IMR-90 (cell line): ENCODE measurements around the gene BTN1A1. TPM values are rescaled to one million over a fixed set of nuclear protein-coding genes. Genes with fewer than 3 reads are reported as not detected.

ENCODE experiments used
- ATAC-seq: fragments of 200-7000 bp; cut with Tn5 transposase; 2 replicates; pipeline ENCODE4 v1.9.1; 2020; ENCODE audit warnings: low read depth, mild to moderate bottlenecking, moderate library complexity
- BruUV-seq: library from RNA; stranded (reverse); fragments of 400-500 nt; replicated peaks from 2 replicates; lab custom pipeline; 2021; lab: Mats Ljungman, UMichigan
- CTCF ChIA-PET: fragments of 300-600 bp; formaldehyde crosslinking; extraction: SDS; loops from one replicate; lab custom pipeline; 2021; ENCODE audit warnings: antibody characterized with exemption; lab: Yijun Ruan, JAX
- POLR2A ChIA-PET: fragments of 300-600 bp; sonication (Branson Sonifier 250); formaldehyde crosslinking; loops from one replicate; lab custom pipeline; 2022; ENCODE audit warnings: antibody characterized with exemption; ENCODE audit not compliant: unreplicated experiment; lab: Charles Lee
- DNase-seq: peaks from one replicate; pipeline ENCODE4 v3.0.0; 2013
- H2AFZ ChIP-seq: replicated peaks from 2 replicates; pipeline ENCODE3; 2013; ENCODE audit warnings: low read length, mild to moderate bottlenecking; ENCODE audit not compliant: poor library complexity
- H2AK5ac ChIP-seq: 2 replicates; pipeline ENCODE4 v1.6.1; 2013; ENCODE audit warnings: low read depth, low read length, inconsistent platforms
- H2AK9ac ChIP-seq: replicated peaks from 2 replicates; pipeline ENCODE3; 2013; ENCODE audit warnings: mild to moderate bottlenecking, low read depth, low read length, moderate library complexity; ENCODE audit not compliant: poor library complexity
- H2BK120ac ChIP-seq: 2 replicates; pipeline ENCODE4 v1.6.1; 2013; ENCODE audit warnings: low read depth, low read length, inconsistent platforms
- H2BK15ac ChIP-seq: 3 replicates; pipeline ENCODE4 v1.6.1; 2013; ENCODE audit warnings: low read depth, low read length, inconsistent platforms
- H2BK20ac ChIP-seq: 2 replicates; pipeline ENCODE4 v1.6.1; 2013; ENCODE audit warnings: low read depth, mild to moderate bottlenecking, inconsistent platforms, low read length, moderate library complexity
- H2BK5ac ChIP-seq: 2 replicates; pipeline ENCODE4 v1.6.1; 2013; ENCODE audit warnings: mild to moderate bottlenecking, low read depth, low read length, inconsistent platforms; ENCODE audit not compliant: poor library complexity, severe bottlenecking
- H3K14ac ChIP-seq: replicated peaks from 2 replicates; pipeline ENCODE4 v1.6.1; 2013; ENCODE audit warnings: low read depth, low read length, inconsistent platforms
- H3K18ac ChIP-seq: 2 replicates; pipeline ENCODE4 v1.6.1; 2013; ENCODE audit warnings: low read depth, low read length, control low read depth
- H3K23ac ChIP-seq: 2 replicates; pipeline ENCODE4 v1.6.1; 2013; ENCODE audit warnings: low read depth, low read length, inconsistent platforms
- H3K27ac ChIP-seq: 2 replicates; pipeline ENCODE4 v1.5.1; 2013; ENCODE audit warnings: mild to moderate bottlenecking, control low read depth, low read length; ENCODE audit not compliant: insufficient read depth
- H3K27me3 ChIP-seq: 2 replicates; pipeline ENCODE4 v1.6.1; 2013; ENCODE audit warnings: low read length; ENCODE audit not compliant: control insufficient read depth, insufficient read depth
- H3K36me3 ChIP-seq: 2 replicates; pipeline ENCODE4 v1.6.1; 2013; ENCODE audit warnings: low read length, mixed read lengths; ENCODE audit not compliant: control insufficient read depth, insufficient read depth
- H3K4ac ChIP-seq: 2 replicates; pipeline ENCODE4 v1.6.1; 2013; ENCODE audit warnings: low read depth, low read length, inconsistent platforms
- H3K4me1 ChIP-seq: 2 replicates; pipeline ENCODE4 v1.6.1; 2013; ENCODE audit warnings: low read length, mixed read lengths; ENCODE audit not compliant: control insufficient read depth, insufficient read depth
- H3K4me2 ChIP-seq: 2 replicates; pipeline ENCODE4 v1.6.1; 2013; ENCODE audit warnings: low read depth, mild to moderate bottlenecking, control low read depth, low read length, moderate library complexity
- H3K4me3 ChIP-seq: 2 replicates; pipeline ENCODE4 v1.5.1; 2013; ENCODE audit warnings: low read depth, mild to moderate bottlenecking, control low read depth, low read length, moderate library complexity; ENCODE audit not compliant: insufficient read depth
- H3K56ac ChIP-seq: 2 replicates; pipeline ENCODE4 v1.6.1; 2013; ENCODE audit warnings: low read length, inconsistent platforms; ENCODE audit not compliant: insufficient read depth; ENCODE audit errors: extremely low read depth
- H3K79me1 ChIP-seq, 2 experiments: 2 replicates each; pipeline ENCODE4 v1.6.1; 2013; ENCODE audit warnings: low read length in 2 of 2, inconsistent platforms in 1 of 2, low read depth in 1 of 2
- H3K9ac ChIP-seq: 2 replicates; pipeline ENCODE4 v1.6.1; 2013; ENCODE audit warnings: low read depth, low read length, control low read depth
- H3K9me1 ChIP-seq: 2 replicates; pipeline ENCODE4 v1.6.1; 2013; ENCODE audit warnings: low read length, inconsistent platforms; ENCODE audit not compliant: insufficient read depth
- H3K9me3 ChIP-seq: 2 replicates; pipeline ENCODE4 v1.6.1; 2013; ENCODE audit warnings: low read length; ENCODE audit not compliant: control insufficient read depth, insufficient read depth
- H4K20me1 ChIP-seq: 2 replicates; pipeline ENCODE4 v1.6.1; 2013; ENCODE audit warnings: low read length, inconsistent platforms; ENCODE audit not compliant: insufficient read depth
- H4K5ac ChIP-seq: 2 replicates; pipeline ENCODE4 v1.6.1; 2013; ENCODE audit warnings: mild to moderate bottlenecking, low read depth, low read length, control low read depth
- H4K8ac ChIP-seq, 2 experiments: 2 replicates each; pipeline ENCODE4 v1.6.1; 2013; ENCODE audit warnings: low read depth in 2 of 2, low read length in 2 of 2, control low read depth in 1 of 2, inconsistent platforms in 1 of 2
- H4K91ac ChIP-seq: 2 replicates; pipeline ENCODE4 v1.6.1; 2013; ENCODE audit warnings: low read depth, low read length, inconsistent platforms; ENCODE audit not compliant: insufficient read depth
- BHLHE40 ChIP-seq: fragments of 150-350 bp; IDR thresholded peaks from 2 replicates; pipeline ENCODE4 v1.6.1; 2016; ENCODE audit warnings: mild to moderate bottlenecking, low read depth, low read length
- CEBPB ChIP-seq: IDR thresholded peaks from 2 replicates; pipeline ENCODE4 v1.6.1; 2012; ENCODE audit warnings: low read depth, low read length, improper control_type of control experiment
- CHD1 ChIP-seq: IDR thresholded peaks from 2 replicates; pipeline ENCODE4 v1.6.1; 2012; ENCODE audit warnings: low read depth, low read length, improper control_type of control experiment
- CTCF ChIP-seq: conservative IDR thresholded peaks from 2 replicates; pipeline ENCODE4 v1.5.1; 2012; ENCODE audit warnings: mild to moderate bottlenecking, low read depth, low read length, improper control_type of control experiment
- ELK1 ChIP-seq: fragments of 150-350 bp; IDR thresholded peaks from 2 replicates; pipeline ENCODE4 v1.6.1; 2016; ENCODE audit warnings: low read depth, mild to moderate bottlenecking, low read length, moderate library complexity, borderline replicate concordance
- FOS ChIP-seq: fragments of 150-350 bp; IDR thresholded peaks from 2 replicates; pipeline ENCODE4 v1.6.1; 2016; ENCODE audit warnings: low read depth, low read length
- MAFK ChIP-seq: IDR thresholded peaks from 2 replicates; pipeline ENCODE4 v1.6.1; 2012; ENCODE audit warnings: low read depth, low read length, improper control_type of control experiment
- MAZ ChIP-seq: IDR thresholded peaks from 2 replicates; pipeline ENCODE4 v1.6.1; 2012; ENCODE audit warnings: low read depth, mild to moderate bottlenecking, low read length, improper control_type of control experiment, moderate library complexity, borderline replicate concordance
- MXI1 ChIP-seq: IDR thresholded peaks from 2 replicates; pipeline ENCODE4 v1.6.1; 2012; ENCODE audit warnings: low read depth, mild to moderate bottlenecking, low read length, moderate library complexity, borderline replicate concordance
- NFE2L2 ChIP-seq: fragments of 150-350 bp; IDR thresholded peaks from 2 replicates; pipeline ENCODE4 v1.6.1; 2016; ENCODE audit warnings: low read depth, mild to moderate bottlenecking, low read length
- POLR2A ChIP-seq: IDR thresholded peaks from 2 replicates; pipeline ENCODE4 v1.6.1; 2012; ENCODE audit warnings: mild to moderate bottlenecking, low read depth, low read length
- RAD21 ChIP-seq: IDR thresholded peaks from 2 replicates; pipeline ENCODE4 v1.6.1; 2012; ENCODE audit warnings: low read length, improper control_type of control experiment
- RFX5 ChIP-seq: IDR thresholded peaks from 2 replicates; pipeline ENCODE4 v1.8.0; 2012; ENCODE audit warnings: low read depth, mild to moderate bottlenecking, low read length, moderate library complexity
- SMC3 ChIP-seq: fragments of 150-350 bp; IDR thresholded peaks from 2 replicates; pipeline ENCODE4 v1.6.1; 2016; ENCODE audit warnings: low read depth, mild to moderate bottlenecking, antibody characterized with exemption, low read length, moderate library complexity
- WGBS, 2 experiments: methylation state at CpG; one replicate each; pipeline versions ENCODE4 v1.1.5 to v1.1.7; 2013; ENCODE audit warnings: missing lambda C conversion rate in 2 of 2; ENCODE audit not compliant: insufficient read length in 1 of 2; ENCODE audit errors: extremely low coverage in 2 of 2; 5-methylcytosine and 5-hydroxymethylcytosine counted together
- dilution Hi-C: fragments of 300-500 bp; cut with HindIII; formaldehyde crosslinking; loops from one replicate; pipeline ENCODE4 v1.14.3; 2018; ENCODE audit warnings: low sequenced_read_pairs; ENCODE audit not compliant: unreplicated experiment
- in situ Hi-C: fragments of 300-500 bp; cut with MboI; formaldehyde crosslinking; loops from 3 replicates; pipeline ENCODE4 v1.14.3; 2019; ENCODE audit warnings: low sequenced_read_pairs, inconsistent platforms, mixed read lengths
- intact Hi-C: fragments of 100-400 bp; cut with micrococcal nuclease; formaldehyde crosslinking; loops from 2 replicates; pipeline ENCODE4 v1.10.0; 2022
- polyA plus RNA-seq, 3 experiments: library from polyadenylated mRNA; depleted of rRNA; stranded (reverse); fragments of >200 nt; gene quantifications; 2 replicates each; pipeline ENCODE4 v1.2.3, GENCODE V29; 2012; ENCODE audit warnings: low replicate concordance in 1 of 3
- total RNA-seq: library from RNA; depleted of rRNA; stranded (reverse); fragments of >200 nt; gene quantifications from 2 replicates; pipeline ENCODE4 v1.2.3, GENCODE V29; 2012

Gene BTN1A1
- total and polyA plus RNA-seq, 2 of the 4 experiments (the other 2 are of a cell fraction), result not detected

- no peak overlapping the region for H3K4ac ChIP-seq
- H4K91ac ChIP-seq, result no peak overlapping the region
- H2BK5ac ChIP-seq, result no peak overlapping the region
- no CpG with 5 or more reads among the region's 10 CpGs for WGBS, 2 experiments
- dilution Hi-C loops (no loop called here), intact Hi-C loops (loop anchor here (10.0 kb wide), 1 partner anchor 227 kb away; no protein-coding TSS in a partner anchor), in situ Hi-C loops (no loop called here)
- H3K4me1 ChIP-seq, result no peaks in the 10 kb centered on the region
- ChIA-PET POLR2A (interaction anchor here (0.6 to 0.7 kb wide), 3 partner anchors 20 to 267 kb away, joined by 3 read pairs; a partner anchor contains a TSS), CTCF (interaction anchor here (1.1 kb wide), 1 partner anchor 211 kb away, joined by 3 read pairs; no protein-coding TSS in a partner anchor)
- H2AK5ac ChIP-seq, result no peak overlapping the region
- no peak overlapping the region for H3K9ac ChIP-seq
- H3K56ac ChIP-seq, result no peak overlapping the region
- no peak overlapping the region for H2AFZ ChIP-seq
- H3K27ac ChIP-seq, result no peak overlapping the region
- no peak overlapping the region for H3K14ac ChIP-seq
- no peak overlapping the region for H2BK20ac ChIP-seq
- TF ChIP-seq ELK1 (no peak), MAFK (no peak), SMC3 (no peak), BHLHE40 (no peak), MXI1 (no peak), FOS (no peak), POLR2A (no peak), RFX5 (no peak), CHD1 (no peak), CTCF (no peak), NFE2L2 (no peak), CEBPB (no peak), RAD21 (no peak), MAZ (no peak)
- H3K9me3 ChIP-seq, result no peaks in the 10 kb centered on the region
- peaks cover 9% of the 10 kb centered on the region for H4K20me1 ChIP-seq
- peaks cover 2% of the 10 kb centered on the region; the same call in 1 of the 2 replicates for H3K36me3 ChIP-seq
- H4K8ac ChIP-seq, result no peak overlapping the region
- no peak overlapping the region for H2BK120ac ChIP-seq
- H4K5ac ChIP-seq, result no peak overlapping the region
- ATAC-seq, result no peak
- H3K27me3 ChIP-seq, result no peaks in the 10 kb centered on the region
- H3K79me1 ChIP-seq, result no peaks in the 10 kb centered on the region
- H3K23ac ChIP-seq, result no peak overlapping the region
- H3K9me1 ChIP-seq, result no peaks in the 10 kb centered on the region
- no peak overlapping the region for H2AK9ac ChIP-seq
- no peak overlapping the region for H3K18ac ChIP-seq
- H2BK15ac ChIP-seq, result no peak overlapping the region
- no peak for DNase-seq
- H3K4me2 ChIP-seq, result no peak overlapping the region
- H3K4me3 ChIP-seq, result no peak overlapping the region
- no TSS peak for BruUV-seq
Measured at GRCh38 chr6:26552205-26552604, 52.1 kb downstream of the BTN1A1 start.
